GM15510 (cell line): ENCODE measurements around the gene TPCN2.

Experiments used
- POLR2A ChIP-seq: IDR thresholded peaks from 3 replicates; pipeline ENCODE4 v1.6.1; 2011; ENCODE audit warnings: borderline replicate concordance; ENCODE audit not compliant: insufficient read length; ENCODE audit errors: extremely low read depth

The TPCN2 gene

DNA sequence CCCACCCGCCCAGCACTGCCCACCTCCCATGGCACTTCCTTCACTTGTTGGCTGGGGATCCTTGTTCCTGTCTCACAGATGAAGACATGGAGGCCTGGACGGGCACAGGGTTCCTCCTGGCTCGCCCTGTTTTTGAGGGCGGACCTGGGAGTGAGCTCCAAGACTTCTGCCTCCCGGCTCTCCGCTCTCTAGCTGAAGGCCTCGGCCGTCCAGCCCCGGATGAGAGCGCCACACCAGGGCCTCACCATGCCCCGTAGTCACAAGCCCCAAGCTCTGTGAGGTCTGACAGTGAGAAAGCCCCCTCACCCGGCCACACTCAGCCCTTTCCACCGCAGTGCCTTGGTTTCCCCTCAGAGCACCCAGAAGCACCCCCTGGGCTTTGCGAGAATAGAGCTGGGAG, 9.1 kb downstream of the TPCN2 start:
- TF ChIP-seq POLR2A: no peak

DNA sequence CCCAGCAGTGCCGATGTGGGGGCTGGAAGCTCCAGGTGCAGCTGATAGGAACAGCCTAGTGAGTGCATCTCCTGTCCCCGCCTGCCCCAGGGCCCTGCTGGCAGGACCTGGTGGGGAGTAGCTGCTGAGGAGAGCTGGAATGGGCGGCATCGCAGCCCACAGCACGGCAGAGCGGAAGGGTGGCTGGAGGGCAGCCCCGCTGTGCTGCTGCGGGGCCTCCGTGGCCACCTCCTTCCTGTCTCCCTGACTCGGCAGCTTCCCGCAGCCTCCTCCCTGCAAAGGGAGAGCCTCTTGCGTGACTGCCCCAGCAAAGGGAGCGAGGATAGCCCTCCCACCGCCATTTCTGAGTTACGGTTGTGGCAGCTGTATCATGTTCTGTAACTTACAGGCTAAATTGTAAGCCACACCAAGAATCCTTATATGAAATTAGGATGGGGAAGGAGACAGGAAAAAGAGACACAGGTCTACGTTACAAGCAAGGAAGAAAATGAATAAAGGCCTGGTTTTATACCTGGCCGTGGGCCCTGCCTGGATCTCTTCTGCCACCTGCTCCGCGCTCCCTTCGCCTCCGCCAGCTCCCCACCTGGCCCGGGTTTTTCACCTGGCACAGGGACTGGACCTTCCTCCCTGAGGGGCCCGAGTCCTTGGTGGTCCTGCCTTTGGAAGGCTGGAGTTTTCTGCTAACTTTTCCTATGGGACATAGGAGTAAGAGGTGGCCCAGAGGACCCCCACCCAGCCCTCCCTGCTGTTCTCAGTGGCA, 10.0 kb downstream of the TPCN2 start:
- TF ChIP-seq POLR2A: no peak

DNA sequence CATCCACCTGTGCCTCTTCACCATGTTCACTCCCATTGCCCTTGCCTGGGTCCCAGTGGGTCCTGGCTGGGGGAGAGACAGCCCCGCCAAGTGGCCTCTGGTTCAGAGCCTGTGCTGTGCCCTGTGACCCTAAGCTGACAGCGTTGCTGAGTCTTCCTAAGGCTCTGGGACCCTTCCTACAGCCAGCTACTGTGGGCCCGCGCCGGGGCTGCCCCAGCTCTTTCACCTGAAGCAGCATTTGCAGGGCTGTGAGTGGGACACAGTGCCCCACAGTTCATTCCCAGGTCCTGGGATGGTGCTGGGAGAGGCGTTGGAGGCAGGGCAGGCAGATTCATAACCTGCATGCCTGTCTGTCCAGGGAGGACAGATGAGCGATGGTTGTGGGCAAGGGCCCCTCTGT, 10.7 kb downstream of the TPCN2 start:
- no peak for TF ChIP-seq POLR2A

DNA sequence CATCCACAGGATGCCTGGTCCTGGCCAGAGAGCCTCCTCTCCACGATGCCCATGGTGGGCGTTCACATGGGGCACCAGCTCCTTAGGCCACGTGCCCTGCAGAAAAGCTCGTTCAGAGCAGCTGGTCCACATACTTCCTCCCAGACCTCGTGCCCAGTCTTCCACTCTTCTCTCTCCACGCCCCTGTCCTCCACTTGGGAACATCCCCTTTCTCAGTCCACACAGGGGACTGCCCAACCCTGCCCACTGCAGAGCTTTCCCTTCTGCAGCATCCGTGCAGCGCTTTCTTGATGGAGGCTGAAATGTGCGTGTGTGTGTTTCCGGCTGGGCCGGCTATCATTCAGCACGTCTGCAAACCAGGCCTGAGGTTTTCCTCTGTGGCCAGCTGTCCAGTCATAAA, 11.3 kb downstream of the TPCN2 start:
- no peak for TF ChIP-seq POLR2A

- TF ChIP-seq POLR2A: no peak
These were observed 12.3 kb downstream of the TPCN2 start for GRCh38 chr11:69060806-69061712.

DNA sequence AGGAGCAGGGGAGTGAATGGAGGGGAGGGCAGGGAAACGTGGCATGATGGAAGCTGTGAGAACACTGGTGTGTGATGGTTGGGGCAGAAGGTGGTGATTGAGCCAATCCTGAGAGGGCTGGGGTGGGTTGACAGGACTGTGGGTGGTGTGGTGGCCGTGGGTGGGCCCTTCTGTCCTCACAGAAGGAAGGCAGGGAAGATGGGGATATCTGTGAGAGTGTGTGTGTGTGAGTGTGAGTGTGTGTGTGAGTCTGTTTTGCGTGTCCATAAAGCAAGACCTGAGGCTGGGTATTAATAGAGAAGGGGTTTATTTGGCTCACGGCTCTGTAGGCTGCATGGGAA, 13.0 kb downstream of the TPCN2 start:
- TF ChIP-seq POLR2A: no peak

GRCh38 chr11:69062169-69062855, 13.6 kb downstream of the TPCN2 start:
- no peak for TF ChIP-seq POLR2A

- no peak for TF ChIP-seq POLR2A
These were observed 14.3 kb downstream of the TPCN2 start for GRCh38 chr11:69062873-69063651.

- TF ChIP-seq POLR2A: no peak
These were observed 15.0 kb downstream of the TPCN2 start for GRCh38 chr11:69063652-69064260.

GRCh38 chr11:69064394-69064957, 15.7 kb downstream of the TPCN2 start:
- TF ChIP-seq POLR2A: no peak

DNA sequence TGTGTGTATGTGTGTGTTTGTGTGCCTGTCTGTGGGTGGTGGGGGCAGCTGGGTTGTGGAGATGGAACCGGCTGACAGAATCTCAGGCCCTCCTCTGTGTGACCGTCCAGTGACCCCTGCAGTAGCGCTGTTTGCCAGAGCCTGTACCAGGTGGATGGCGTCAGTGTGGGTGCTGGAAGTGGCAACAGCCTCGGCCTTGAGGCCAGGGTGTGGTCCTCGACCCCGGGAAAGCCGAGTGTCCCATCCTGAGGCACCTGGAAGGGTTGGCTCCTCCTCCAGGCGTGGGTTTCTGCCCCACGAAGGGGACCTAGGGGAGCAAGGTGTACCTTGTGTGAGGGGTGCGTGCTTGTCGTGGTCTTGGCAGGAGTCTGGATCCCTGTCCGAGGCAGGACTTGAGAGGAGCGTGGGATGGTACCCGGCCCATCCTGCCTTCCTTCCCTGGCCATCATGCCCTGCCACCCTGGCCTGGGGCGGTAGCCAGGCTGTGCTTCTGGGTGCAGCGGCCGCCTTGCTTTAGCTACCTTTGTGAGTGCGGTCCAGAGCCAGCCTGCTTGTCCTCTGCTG, 16.5 kb downstream of the TPCN2 start:
- no peak for TF ChIP-seq POLR2A

- TF ChIP-seq POLR2A: no peak
These were observed 17.7 kb downstream of the TPCN2 start for GRCh38 chr11:69066122-69067112.
